GM20431 (cell line): ENCODE data around the gene RBM47.
"Not testable (repeated sequence)": the region's sequence is repeated elsewhere in the genome, so short reads cannot be mapped to it uniquely, and the experiment has no call there.

Experiments
- in situ Hi-C: fragments of 300-500 bp; cut with MseI, MboI; formaldehyde crosslinking; loops from one replicate; pipeline ENCODE4 v1.15.0; 2020; ENCODE audit warnings: low sequenced_read_pairs; ENCODE audit not compliant: unreplicated experiment

RBM47 gene

GRCh38 chr4:40571208-40571607 lies 58.5 kb downstream of the RBM47 start:
- in situ Hi-C loops: no loop called here

- in situ Hi-C loops: no loop called here
Observed at GRCh38 chr4:40570348-40571077, 59.2 kb downstream of the RBM47 start.

GRCh38 chr4:40564815-40565483 lies 64.7 kb downstream of the RBM47 start:
- in situ Hi-C loops: no loop called here

GRCh38 chr4:40564004-40564403 lies 65.7 kb downstream of the RBM47 start:
- in situ Hi-C loops: no loop called here

GRCh38 chr4:40563401-40563800 lies 66.3 kb downstream of the RBM47 start:
- in situ Hi-C loops: no loop called here

- in situ Hi-C loops: no loop called here
Observed at GRCh38 chr4:40562681-40563080, 67.0 kb downstream of the RBM47 start.

GRCh38 chr4:40562208-40562607 lies 67.5 kb downstream of the RBM47 start:
- in situ Hi-C loops: no loop called here

GRCh38 chr4:40561543-40562177 lies 68.0 kb downstream of the RBM47 start:
- in situ Hi-C loops: not testable (repeated sequence)

GRCh38 chr4:40559585-40560465 lies 69.8 kb downstream of the RBM47 start:
- in situ Hi-C loops: no loop called here

- in situ Hi-C loops: no loop called here
Observed at GRCh38 chr4:40557736-40558135, 71.9 kb downstream of the RBM47 start.

- in situ Hi-C loops: no loop called here
Observed at GRCh38 chr4:40555176-40555900, 74.3 kb downstream of the RBM47 start.

GRCh38 chr4:40554641-40555040 lies 75.0 kb downstream of the RBM47 start:
- in situ Hi-C loops: not testable (repeated sequence)

- in situ Hi-C loops: no loop called here
Observed at GRCh38 chr4:40553995-40554394, 75.7 kb downstream of the RBM47 start.

GRCh38 chr4:40552536-40552935 lies 77.1 kb downstream of the RBM47 start:
- in situ Hi-C loops: no loop called here

GRCh38 chr4:40551568-40552136 lies 78.0 kb downstream of the RBM47 start:
- in situ Hi-C loops: not testable (repeated sequence)

GRCh38 chr4:40550948-40551462 lies 78.7 kb downstream of the RBM47 start:
- in situ Hi-C loops: no loop called here

GRCh38 chr4:40550196-40550595 lies 79.5 kb downstream of the RBM47 start:
- in situ Hi-C loops: no loop called here

GRCh38 chr4:40548256-40548655 lies 81.4 kb downstream of the RBM47 start:
- in situ Hi-C loops: no loop called here

- in situ Hi-C loops: no loop called here
Observed at GRCh38 chr4:40547789-40548132, 81.9 kb downstream of the RBM47 start.
